Vagina (tissue), 2 donors: Measurements from ENCODE around the gene GUCY1A2.

Source experiments
- POLR2AphosphoS5 ChIP-seq, 2 donors: sonication (generic); formaldehyde crosslinking; IDR thresholded peaks; one replicate each; pipeline ENCODE4 v1.9.0; 2017; ENCODE audit warnings: antibody characterized with exemption in 2 of 2, mild to moderate bottlenecking in 2 of 2, low read depth in 1 of 2; ENCODE audit not compliant: insufficient read depth in 1 of 2
- TF ChIP-seq, protein P1 (sequence below), 3 experiments: fragments of 450-650 bp in 2 of 3; fragments of 200-600 bp in 1 of 3; sonication (generic) in 1 of 3; IDR thresholded peaks; one replicate each; pipeline ENCODE4 v1.5.1; 2017 to 2019; ENCODE audit warnings: antibody characterized with exemption in 3 of 3, mild to moderate bottlenecking in 2 of 3, moderate library complexity in 2 of 3

- no peak for TF ChIP-seq POLR2AphosphoS5 (IDR thresholded peaks at IDR 0.05; ENCODE audit: insufficient read depth in 1 of 2, low read depth in 1 of 2)
- TF ChIP-seq, protein P1, sequence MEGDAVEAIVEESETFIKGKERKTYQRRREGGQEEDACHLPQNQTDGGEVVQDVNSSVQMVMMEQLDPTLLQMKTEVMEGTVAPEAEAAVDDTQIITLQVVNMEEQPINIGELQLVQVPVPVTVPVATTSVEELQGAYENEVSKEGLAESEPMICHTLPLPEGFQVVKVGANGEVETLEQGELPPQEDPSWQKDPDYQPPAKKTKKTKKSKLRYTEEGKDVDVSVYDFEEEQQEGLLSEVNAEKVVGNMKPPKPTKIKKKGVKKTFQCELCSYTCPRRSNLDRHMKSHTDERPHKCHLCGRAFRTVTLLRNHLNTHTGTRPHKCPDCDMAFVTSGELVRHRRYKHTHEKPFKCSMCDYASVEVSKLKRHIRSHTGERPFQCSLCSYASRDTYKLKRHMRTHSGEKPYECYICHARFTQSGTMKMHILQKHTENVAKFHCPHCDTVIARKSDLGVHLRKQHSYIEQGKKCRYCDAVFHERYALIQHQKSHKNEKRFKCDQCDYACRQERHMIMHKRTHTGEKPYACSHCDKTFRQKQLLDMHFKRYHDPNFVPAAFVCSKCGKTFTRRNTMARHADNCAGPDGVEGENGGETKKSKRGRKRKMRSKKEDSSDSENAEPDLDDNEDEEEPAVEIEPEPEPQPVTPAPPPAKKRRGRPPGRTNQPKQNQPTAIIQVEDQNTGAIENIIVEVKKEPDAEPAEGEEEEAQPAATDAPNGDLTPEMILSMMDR (IDR thresholded peaks at IDR 0.05) = no peak
These were observed 309.9 kb downstream of the GUCY1A2 start for GRCh38 chr11:106708348-106708747.
